Measurements from ENCODE around the gene ELL2. TPM values are rescaled to one million over a fixed set of nuclear protein-coding genes. Genes with fewer than 3 reads are reported as not detected.
"Not testable (repeated sequence)": the region's sequence is repeated elsewhere in the genome, so short reads cannot be mapped to it uniquely, and the experiment has no call there.

The ELL2 gene
- total RNA-seq, 1 experiment from 2014 or later, result 0.48 TPM

DNA sequence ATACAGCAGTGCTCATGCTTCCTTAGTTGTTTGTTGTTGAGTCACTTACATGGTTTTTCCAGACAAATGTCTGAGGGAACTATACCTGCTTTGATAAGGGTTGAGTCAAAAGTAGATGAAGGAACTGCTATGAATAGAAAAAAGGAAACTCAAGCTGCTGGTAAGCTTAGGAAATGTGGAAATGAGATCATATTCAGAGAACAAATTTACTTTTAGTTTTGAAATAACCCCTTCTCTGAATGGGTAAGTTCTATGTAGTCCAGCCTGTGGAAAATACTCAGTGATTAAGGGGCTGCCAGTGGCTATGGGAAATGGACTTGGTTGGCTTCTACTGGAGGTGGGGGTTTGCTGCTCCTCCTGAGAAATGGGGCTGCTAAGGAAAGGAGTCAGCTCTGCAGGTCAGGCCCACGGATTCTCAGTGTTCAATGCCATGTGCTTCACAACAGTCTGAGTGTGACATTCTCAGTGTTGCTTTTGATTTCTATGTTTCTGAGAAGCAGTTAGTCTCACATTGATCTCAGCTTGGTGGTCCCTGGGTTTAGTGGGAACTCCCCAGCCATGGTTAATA is 91.5 kb downstream of the ELL2 start:
- no peaks in the 10 kb centered on the region for H3K27me3 ChIP-seq (ENCODE audit: low read length)
- no peak overlapping the region for H3K9ac ChIP-seq (ENCODE audit: low read length)
- no peaks in the 10 kb centered on the region for H4K20me1 ChIP-seq (ENCODE audit: insufficient read depth, low read depth, low read length)
- H2AFZ ChIP-seq (ENCODE audit: low read length), result no peak overlapping the region
- no peaks in the 10 kb centered on the region for H3K36me3 ChIP-seq (ENCODE audit: insufficient read depth, low read length)
- no peaks in the 10 kb centered on the region for H3K9me2 ChIP-seq (replicated peaks; ENCODE audit: insufficient read depth, low read length)
- no peaks in the 10 kb centered on the region for H3K4me1 ChIP-seq (ENCODE audit: low read length)
- H3K27ac ChIP-seq (ENCODE audit: low read length), result no peak overlapping the region
- no peaks in the 10 kb centered on the region for H3K79me2 ChIP-seq (ENCODE audit: low read length)
- H3K9me3 ChIP-seq (ENCODE audit: low read length), result no peaks in the 10 kb centered on the region
- H3K4me3 ChIP-seq (ENCODE audit: low read length), result no peak overlapping the region
- no peak overlapping the region for H3K4me2 ChIP-seq (ENCODE audit: low read depth, low read length, poor library complexity, severe bottlenecking)
- no peak for DNase-seq

- not testable (repeated sequence) for H3K4me1 ChIP-seq (ENCODE audit: low read length); DNase-seq; H3K9me3 ChIP-seq (ENCODE audit: low read length); H3K4me2 ChIP-seq (ENCODE audit: low read depth, low read length, poor library complexity, severe bottlenecking); H3K9me2 ChIP-seq (replicated peaks; ENCODE audit: insufficient read depth, low read length); H3K9ac ChIP-seq (ENCODE audit: low read length); H3K27me3 ChIP-seq (ENCODE audit: low read length); H4K20me1 ChIP-seq (ENCODE audit: insufficient read depth, low read depth, low read length); H3K36me3 ChIP-seq (ENCODE audit: insufficient read depth, low read length); H3K79me2 ChIP-seq (ENCODE audit: low read length); H3K4me3 ChIP-seq (ENCODE audit: low read length); H2AFZ ChIP-seq (ENCODE audit: low read length); H3K27ac ChIP-seq (ENCODE audit: low read length)
Observed at GRCh38 chr5:95869173-95869855, 92.3 kb downstream of the ELL2 start.

GRCh38 chr5:95868136-95868535 is 93.5 kb downstream of the ELL2 start:
- Histone ChIP-seq H3K79me2 (ENCODE audit: low read length) (no peaks in the 10 kb centered on the region), H3K27me3 (ENCODE audit: low read length) (no peaks in the 10 kb centered on the region), H3K27ac (ENCODE audit: low read length) (no peak overlapping the region), H3K4me3 (ENCODE audit: low read length) (no peak overlapping the region), H4K20me1 (ENCODE audit: insufficient read depth, low read depth, low read length) (no peaks in the 10 kb centered on the region), H3K36me3 (ENCODE audit: insufficient read depth, low read length) (no peaks in the 10 kb centered on the region), H3K4me1 (ENCODE audit: low read length) (no peaks in the 10 kb centered on the region), H2AFZ (ENCODE audit: low read length) (no peak overlapping the region), H3K4me2 (ENCODE audit: low read depth, low read length, poor library complexity, severe bottlenecking) (no peak overlapping the region), H3K9me3 (ENCODE audit: low read length) (no peaks in the 10 kb centered on the region), H3K9ac (ENCODE audit: low read length) (no peak overlapping the region), H3K9me2 (replicated peaks; ENCODE audit: insufficient read depth, low read length) (no peaks in the 10 kb centered on the region)
- DNase-seq, result no peak

DNA sequence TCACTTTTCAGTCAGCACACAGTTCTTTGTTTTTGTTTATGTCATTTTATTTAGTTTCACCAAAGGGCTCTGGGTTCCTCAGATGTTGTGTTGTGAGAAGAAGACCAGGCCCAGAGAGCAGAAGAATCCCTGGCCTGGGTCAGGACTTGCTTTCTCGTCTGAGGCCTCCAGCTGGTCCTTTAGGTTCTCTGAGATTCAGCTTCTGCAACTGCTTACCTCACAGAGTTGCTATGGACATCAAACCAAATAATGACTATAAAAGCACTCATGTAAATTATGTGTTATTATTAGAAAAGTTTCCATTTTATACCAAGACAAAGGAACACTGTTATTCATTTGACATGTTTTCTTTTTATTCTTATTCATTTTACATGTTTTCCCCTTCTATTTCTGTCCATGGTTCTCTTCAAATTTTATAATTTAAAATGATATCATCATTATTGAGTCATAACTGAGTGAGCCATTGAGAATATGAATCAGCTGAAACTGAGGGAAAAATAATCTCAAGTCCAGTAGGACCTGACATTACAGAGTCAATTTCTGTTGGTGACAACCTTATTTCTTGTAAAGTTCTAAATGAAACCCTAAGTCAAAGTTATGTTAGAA is 95.1 kb downstream of the ELL2 start:
- Histone ChIP-seq H3K4me3 (ENCODE audit: low read length) (no peak overlapping the region), H3K9me2 (replicated peaks; ENCODE audit: insufficient read depth, low read length) (no peaks in the 10 kb centered on the region), H4K20me1 (ENCODE audit: insufficient read depth, low read depth, low read length) (no peaks in the 10 kb centered on the region), H3K36me3 (ENCODE audit: insufficient read depth, low read length) (no peaks in the 10 kb centered on the region), H3K9ac (ENCODE audit: low read length) (no peak overlapping the region), H2AFZ (ENCODE audit: low read length) (no peak overlapping the region), H3K27ac (ENCODE audit: low read length) (no peak overlapping the region), H3K4me2 (ENCODE audit: low read depth, low read length, poor library complexity, severe bottlenecking) (no peak overlapping the region), H3K27me3 (ENCODE audit: low read length) (no peaks in the 10 kb centered on the region), H3K79me2 (ENCODE audit: low read length) (no peaks in the 10 kb centered on the region), H3K9me3 (ENCODE audit: low read length) (no peaks in the 10 kb centered on the region), H3K4me1 (ENCODE audit: low read length) (peaks cover 6% of the 10 kb centered on the region)
- no peak for DNase-seq

- H4K20me1 ChIP-seq (ENCODE audit: insufficient read depth, low read depth, low read length), result no peaks in the 10 kb centered on the region
- no peak overlapping the region for H3K4me2 ChIP-seq (ENCODE audit: low read depth, low read length, poor library complexity, severe bottlenecking)
- H3K9me2 ChIP-seq (replicated peaks; ENCODE audit: insufficient read depth, low read length), result no peaks in the 10 kb centered on the region
- H3K4me3 ChIP-seq (ENCODE audit: low read length), result no peak overlapping the region
- no peaks in the 10 kb centered on the region for H3K36me3 ChIP-seq (ENCODE audit: insufficient read depth, low read length)
- no peaks in the 10 kb centered on the region for H3K79me2 ChIP-seq (ENCODE audit: low read length)
- no peak overlapping the region for H2AFZ ChIP-seq (ENCODE audit: low read length)
- no peaks in the 10 kb centered on the region for H3K9me3 ChIP-seq (ENCODE audit: low read length)
- H3K27me3 ChIP-seq (ENCODE audit: low read length), result no peaks in the 10 kb centered on the region
- H3K4me1 ChIP-seq (ENCODE audit: low read length), result peaks cover 12% of the 10 kb centered on the region
- no peak overlapping the region for H3K27ac ChIP-seq (ENCODE audit: low read length)
- H3K9ac ChIP-seq (ENCODE audit: low read length), result no peak overlapping the region
- DNase-seq, result no peak
Observed at GRCh38 chr5:95864944-95865504, 96.6 kb downstream of the ELL2 start.

DNA sequence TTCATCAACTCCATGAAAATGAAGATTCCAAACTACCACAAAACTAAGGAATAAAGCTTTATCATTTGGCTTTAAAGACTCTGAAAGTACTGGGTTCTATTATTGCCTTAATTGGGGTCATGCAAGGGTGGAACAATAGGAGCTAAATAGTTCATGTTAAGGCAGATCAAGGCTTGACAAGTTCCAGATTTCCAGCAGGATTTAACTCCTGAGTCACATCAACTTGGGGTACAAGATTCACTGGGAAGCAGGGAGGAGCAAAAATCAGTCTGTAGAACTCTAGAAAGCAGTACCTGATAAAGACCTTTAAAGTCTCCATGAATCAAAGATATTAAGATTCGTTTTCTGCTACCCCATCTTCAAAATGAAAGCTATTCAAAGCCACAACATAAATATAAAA is 97.2 kb downstream of the ELL2 start:
- Histone ChIP-seq H3K9me3 (ENCODE audit: low read length) (no peaks in the 10 kb centered on the region), H3K27ac (ENCODE audit: low read length) (no peak overlapping the region), H4K20me1 (ENCODE audit: insufficient read depth, low read depth, low read length) (no peaks in the 10 kb centered on the region), H3K9ac (ENCODE audit: low read length) (no peak overlapping the region), H3K27me3 (ENCODE audit: low read length) (no peaks in the 10 kb centered on the region), H2AFZ (ENCODE audit: low read length) (no peak overlapping the region), H3K4me2 (ENCODE audit: low read depth, low read length, poor library complexity, severe bottlenecking) (no peak overlapping the region), H3K36me3 (ENCODE audit: insufficient read depth, low read length) (no peaks in the 10 kb centered on the region), H3K79me2 (ENCODE audit: low read length) (no peaks in the 10 kb centered on the region), H3K9me2 (replicated peaks; ENCODE audit: insufficient read depth, low read length) (no peaks in the 10 kb centered on the region), H3K4me1 (ENCODE audit: low read length) (peaks cover 12% of the 10 kb centered on the region), H3K4me3 (ENCODE audit: low read length) (no peak overlapping the region)
- no peak for DNase-seq

DNA sequence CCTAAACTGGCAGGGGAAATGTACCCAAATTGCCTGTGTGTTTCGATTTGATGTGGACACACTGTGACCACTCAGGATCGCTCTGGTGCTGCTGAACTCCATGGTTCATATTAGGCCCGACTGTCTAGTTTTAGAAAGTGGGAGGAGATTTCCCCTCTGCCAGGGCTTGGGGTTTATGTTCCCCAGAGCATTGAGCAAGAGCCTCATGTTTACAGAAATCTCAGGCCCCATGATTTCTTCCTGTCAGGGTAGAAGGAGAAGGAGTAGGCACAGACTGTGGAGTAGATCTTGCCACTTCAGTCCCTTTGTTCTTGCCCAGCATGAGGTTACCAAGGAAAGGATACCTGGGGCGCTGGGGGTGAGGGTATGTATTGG is 98.3 kb downstream of the ELL2 start:
- Histone ChIP-seq H3K9ac (ENCODE audit: low read length) (no peak overlapping the region), H3K79me2 (ENCODE audit: low read length) (no peaks in the 10 kb centered on the region), H3K9me2 (replicated peaks; ENCODE audit: insufficient read depth, low read length) (no peaks in the 10 kb centered on the region), H4K20me1 (ENCODE audit: insufficient read depth, low read depth, low read length) (no peaks in the 10 kb centered on the region), H2AFZ (ENCODE audit: low read length) (no peak overlapping the region), H3K4me3 (ENCODE audit: low read length) (no peak overlapping the region), H3K9me3 (ENCODE audit: low read length) (no peaks in the 10 kb centered on the region), H3K4me1 (ENCODE audit: low read length) (peaks cover 16% of the 10 kb centered on the region), H3K27ac (ENCODE audit: low read length) (no peak overlapping the region), H3K27me3 (ENCODE audit: low read length) (no peaks in the 10 kb centered on the region), H3K4me2 (ENCODE audit: low read depth, low read length, poor library complexity, severe bottlenecking) (no peak overlapping the region), H3K36me3 (ENCODE audit: insufficient read depth, low read length) (no peaks in the 10 kb centered on the region)
- DNase-seq, result no peak

DNA sequence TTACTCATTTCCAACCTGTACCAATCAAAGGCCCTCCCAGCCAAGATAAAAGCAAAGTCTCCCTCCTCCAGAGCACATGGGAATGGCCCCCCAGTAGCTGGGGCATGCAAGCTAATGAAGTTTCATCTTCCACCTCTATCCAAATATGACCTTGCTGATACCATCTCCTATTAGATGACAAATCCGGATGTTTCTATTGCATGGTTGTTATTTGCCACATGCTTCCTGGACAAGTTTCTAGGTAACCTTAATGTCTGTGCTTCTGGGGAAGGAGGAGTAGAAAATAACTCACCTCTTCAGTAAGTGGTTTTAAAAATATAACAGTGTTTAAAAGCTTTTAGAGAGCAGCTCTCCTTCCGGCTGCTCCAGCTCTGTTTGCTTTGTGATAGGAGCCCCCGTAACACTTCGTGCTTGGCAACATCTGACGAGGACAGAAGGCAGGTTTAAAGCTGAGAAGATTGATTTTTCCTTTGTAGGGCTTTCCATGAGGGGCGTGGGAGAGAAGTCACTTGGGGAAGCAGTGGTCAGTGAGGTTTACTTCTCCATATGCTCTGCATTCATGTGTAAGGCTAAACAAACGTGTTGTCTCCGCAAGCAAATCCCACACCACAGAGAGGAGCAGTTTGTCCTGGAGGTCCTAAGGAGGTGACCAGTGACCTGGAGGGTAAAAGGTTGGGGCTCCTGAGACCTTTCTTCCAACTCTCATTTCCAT is 98.8 kb downstream of the ELL2 start:
- Histone ChIP-seq H3K36me3 (ENCODE audit: insufficient read depth, low read length) (no peaks in the 10 kb centered on the region), H2AFZ (ENCODE audit: low read length) (no peak overlapping the region), H3K4me3 (ENCODE audit: low read length) (no peak overlapping the region), H3K4me2 (ENCODE audit: low read depth, low read length, poor library complexity, severe bottlenecking) (no peak overlapping the region), H4K20me1 (ENCODE audit: insufficient read depth, low read depth, low read length) (no peaks in the 10 kb centered on the region), H3K79me2 (ENCODE audit: low read length) (no peaks in the 10 kb centered on the region), H3K4me1 (ENCODE audit: low read length) (peaks cover 16% of the 10 kb centered on the region), H3K27ac (ENCODE audit: low read length) (no peak overlapping the region), H3K27me3 (ENCODE audit: low read length) (no peaks in the 10 kb centered on the region), H3K9ac (ENCODE audit: low read length) (no peak overlapping the region), H3K9me2 (replicated peaks; ENCODE audit: insufficient read depth, low read length) (no peaks in the 10 kb centered on the region), H3K9me3 (ENCODE audit: low read length) (no peaks in the 10 kb centered on the region)
- DNase-seq, result no peak
